Measurements from ENCODE around the gene PCGF2. TPM values are rescaled to one million over a fixed set of nuclear protein-coding genes. Genes with fewer than 3 reads are reported as not detected.

The PCGF2 gene
- polyA plus RNA-seq, 4 donors, result 7.6 to 30.2 (median 23.2) TPM

GRCh38 chr17:38745545-38745944 is 2.6 kb downstream of the PCGF2 start:
- peaks cover 7 to 68% (median 8%) of the 10 kb centered on the region in 3 donors for H3K4me1 ChIP-seq (ENCODE audit: control insufficient read depth in 3 of 3, insufficient read depth in 2 of 3, low read depth in 1 of 3, low read length in 2 of 3)

GRCh38 chr17:38743556-38744171 is 4.5 kb downstream of the PCGF2 start:
- H3K27me3 ChIP-seq (ENCODE audit: control insufficient read depth in 3 of 3, insufficient read depth in 3 of 3, low read length in 3 of 3), result peaks cover 0 to 3% (median 0%) of the 10 kb centered on the region in 3 donors
- no peaks in the 10 kb centered on the region for H3K9me3 ChIP-seq (ENCODE audit: control insufficient read depth in 2 of 2, insufficient read depth in 1 of 2, low read depth in 1 of 2, low read length in 1 of 2)
- H3K4me1 ChIP-seq (ENCODE audit: control insufficient read depth in 3 of 3, insufficient read depth in 2 of 3, low read depth in 1 of 3, low read length in 2 of 3), result peaks cover 2 to 62% (median 6%) of the 10 kb centered on the region in 3 donors
- 51 to 72% (median 67%) methylated on average over 4 of the region's 4 CpGs for WGBS, 3 donors
- peaks cover 0 to 42% (median 0%) of the 10 kb centered on the region in 3 donors for H3K36me3 ChIP-seq (ENCODE audit: control insufficient read depth in 3 of 3, insufficient read depth in 2 of 3, low read depth in 1 of 3, low read length in 3 of 3)
- DNase-seq (peak in 1 of 2 donors; percentile 36), FAIRE-seq (no peak)
- no peak overlapping the region for H3K4me3 ChIP-seq (ENCODE audit: low read depth in 1 of 3, low read length in 3 of 3)
- peak overlapping the region in 1 of 3 donors; percentile 90 for H3K27ac ChIP-seq (ENCODE audit: low read depth in 1 of 3, low read length in 2 of 3)

More at GRCh38 chr17:38745545-38745944, 2.6 kb downstream of the PCGF2 start:
- Histone ChIP-seq H3K9me3 (ENCODE audit: control insufficient read depth in 2 of 2, insufficient read depth in 1 of 2, low read depth in 1 of 2, low read length in 1 of 2) (no peaks in the 10 kb centered on the region), H3K36me3 (ENCODE audit: control insufficient read depth in 3 of 3, insufficient read depth in 2 of 3, low read depth in 1 of 3, low read length in 3 of 3) (peaks cover 0 to 26% (median 0%) of the 10 kb centered on the region in 3 donors), H3K27me3 (ENCODE audit: control insufficient read depth in 3 of 3, insufficient read depth in 3 of 3, low read length in 3 of 3) (peaks cover 0 to 3% (median 3%) of the 10 kb centered on the region in 3 donors), H3K4me3 (ENCODE audit: low read depth in 1 of 3, low read length in 3 of 3) (no peak overlapping the region), H3K27ac (ENCODE audit: low read depth in 1 of 3, low read length in 2 of 3) (no peak overlapping the region)
- DNase-seq, result no peak
- 35 to 50% (median 42%) methylated on average over 4 of the region's 4 CpGs for WGBS, 3 donors
- no peak for FAIRE-seq

GRCh38 chr17:38742411-38743308 is 5.5 kb downstream of the PCGF2 start:
- WGBS, 3 donors, result 16 to 37% (median 27%) methylated on average over 21 to 22 of the region's 22 CpGs
- no peaks in the 10 kb centered on the region for H3K9me3 ChIP-seq (ENCODE audit: control insufficient read depth in 2 of 2, insufficient read depth in 1 of 2, low read depth in 1 of 2, low read length in 1 of 2)
- H3K27ac ChIP-seq (ENCODE audit: low read depth in 1 of 3, low read length in 2 of 3), result peak overlapping the region in 2 of 3 donors; percentile 72 to 90
- peaks cover 0 to 52% (median 0%) of the 10 kb centered on the region in 3 donors for H3K36me3 ChIP-seq (ENCODE audit: control insufficient read depth in 3 of 3, insufficient read depth in 2 of 3, low read depth in 1 of 3, low read length in 3 of 3)
- DNase-seq (peak; percentile 87 to 93), FAIRE-seq (no peak)
- H3K4me1 ChIP-seq (ENCODE audit: control insufficient read depth in 3 of 3, insufficient read depth in 2 of 3, low read depth in 1 of 3, low read length in 2 of 3), result peaks cover 0 to 58% (median 6%) of the 10 kb centered on the region in 3 donors
- no peak overlapping the region for H3K4me3 ChIP-seq (ENCODE audit: low read depth in 1 of 3, low read length in 3 of 3)
- H3K27me3 ChIP-seq (ENCODE audit: control insufficient read depth in 3 of 3, insufficient read depth in 3 of 3, low read length in 3 of 3), result no peaks in the 10 kb centered on the region

GRCh38 chr17:38741921-38742410 is 6.2 kb downstream of the PCGF2 start:
- no peak overlapping the region for H3K4me3 ChIP-seq (ENCODE audit: low read depth in 1 of 3, low read length in 3 of 3)
- DNase-seq (peak; percentile 70 to 76), FAIRE-seq (no peak)
- peaks cover 0 to 56% (median 4%) of the 10 kb centered on the region in 3 donors for H3K4me1 ChIP-seq (ENCODE audit: control insufficient read depth in 3 of 3, insufficient read depth in 2 of 3, low read depth in 1 of 3, low read length in 2 of 3)
- no peaks in the 10 kb centered on the region for H3K27me3 ChIP-seq (ENCODE audit: control insufficient read depth in 3 of 3, insufficient read depth in 3 of 3, low read length in 3 of 3)
- H3K9me3 ChIP-seq (ENCODE audit: control insufficient read depth in 2 of 2, insufficient read depth in 1 of 2, low read depth in 1 of 2, low read length in 1 of 2), result no peaks in the 10 kb centered on the region
- WGBS, 3 donors, result 11 to 34% (median 31%) methylated on average over 7 of the region's 7 CpGs
- peaks cover 0 to 58% (median 0%) of the 10 kb centered on the region in 3 donors for H3K36me3 ChIP-seq (ENCODE audit: control insufficient read depth in 3 of 3, insufficient read depth in 2 of 3, low read depth in 1 of 3, low read length in 3 of 3)
- H3K27ac ChIP-seq (ENCODE audit: low read depth in 1 of 3, low read length in 2 of 3), result peak overlapping the region in 2 of 3 donors; percentile 72 to 90

GRCh38 chr17:38741461-38741860 is 6.7 kb downstream of the PCGF2 start:
- H3K27ac ChIP-seq (ENCODE audit: low read depth in 1 of 3, low read length in 2 of 3), result peak overlapping the region in 2 of 3 donors; percentile 72 to 90
- WGBS, 3 donors, result 59 to 70% (median 64%) methylated on average over 5 of the region's 5 CpGs
- H3K36me3 ChIP-seq (ENCODE audit: control insufficient read depth in 3 of 3, insufficient read depth in 2 of 3, low read depth in 1 of 3, low read length in 3 of 3), result peaks cover 0 to 61% (median 0%) of the 10 kb centered on the region in 3 donors
- no peaks in the 10 kb centered on the region for H3K9me3 ChIP-seq (ENCODE audit: control insufficient read depth in 2 of 2, insufficient read depth in 1 of 2, low read depth in 1 of 2, low read length in 1 of 2)
- DNase-seq (no peak), FAIRE-seq (no peak)
- no peaks in the 10 kb centered on the region for H3K27me3 ChIP-seq (ENCODE audit: control insufficient read depth in 3 of 3, insufficient read depth in 3 of 3, low read length in 3 of 3)
- no peak overlapping the region for H3K4me3 ChIP-seq (ENCODE audit: low read depth in 1 of 3, low read length in 3 of 3)
- peaks cover 0 to 51% (median 4%) of the 10 kb centered on the region in 3 donors for H3K4me1 ChIP-seq (ENCODE audit: control insufficient read depth in 3 of 3, insufficient read depth in 2 of 3, low read depth in 1 of 3, low read length in 2 of 3)

- no peak for DNase-seq
- no peak for FAIRE-seq
- Histone ChIP-seq H3K4me3 (ENCODE audit: low read depth in 1 of 3, low read length in 3 of 3) (no peak overlapping the region), H3K9me3 (ENCODE audit: control insufficient read depth in 2 of 2, insufficient read depth in 1 of 2, low read depth in 1 of 2, low read length in 1 of 2) (no peaks in the 10 kb centered on the region), H3K36me3 (ENCODE audit: control insufficient read depth in 3 of 3, insufficient read depth in 2 of 3, low read depth in 1 of 3, low read length in 3 of 3) (peaks cover 0 to 65% (median 0%) of the 10 kb centered on the region in 3 donors), H3K4me1 (ENCODE audit: control insufficient read depth in 3 of 3, insufficient read depth in 2 of 3, low read depth in 1 of 3, low read length in 2 of 3) (peaks cover 0 to 45% (median 4%) of the 10 kb centered on the region in 3 donors), H3K27ac (ENCODE audit: low read depth in 1 of 3, low read length in 2 of 3) (peak overlapping the region in 1 of 3 donors; percentile 7), H3K27me3 (ENCODE audit: control insufficient read depth in 3 of 3, insufficient read depth in 3 of 3, low read length in 3 of 3) (no peaks in the 10 kb centered on the region)
- WGBS, 3 donors, result 69 to 84% (median 72%) methylated on average over 4 of the region's 4 CpGs
These were observed 7.3 kb downstream of the PCGF2 start for GRCh38 chr17:38740806-38741205.

- Histone ChIP-seq H3K36me3 (ENCODE audit: control insufficient read depth in 3 of 3, insufficient read depth in 2 of 3, low read depth in 1 of 3, low read length in 3 of 3) (peaks cover 0 to 67% (median 0%) of the 10 kb centered on the region in 3 donors), H3K4me3 (ENCODE audit: low read depth in 1 of 3, low read length in 3 of 3) (no peak overlapping the region), H3K27me3 (ENCODE audit: control insufficient read depth in 3 of 3, insufficient read depth in 3 of 3, low read length in 3 of 3) (no peaks in the 10 kb centered on the region), H3K4me1 (ENCODE audit: control insufficient read depth in 3 of 3, insufficient read depth in 2 of 3, low read depth in 1 of 3, low read length in 2 of 3) (peaks cover 0 to 44% (median 4%) of the 10 kb centered on the region in 3 donors), H3K27ac (ENCODE audit: low read depth in 1 of 3, low read length in 2 of 3) (no peak overlapping the region), H3K9me3 (ENCODE audit: control insufficient read depth in 2 of 2, insufficient read depth in 1 of 2, low read depth in 1 of 2, low read length in 1 of 2) (no peaks in the 10 kb centered on the region)
- FAIRE-seq (no peak), DNase-seq (no peak)
- 71 to 90% (median 73%) methylated on average over 19 of the region's 19 CpGs for WGBS, 3 donors
These were observed 8.1 kb downstream of the PCGF2 start for GRCh38 chr17:38740044-38740443.

GRCh38 chr17:38739305-38739704 is 8.8 kb downstream of the PCGF2 start:
- Histone ChIP-seq H3K27me3 (ENCODE audit: control insufficient read depth in 3 of 3, insufficient read depth in 3 of 3, low read length in 3 of 3) (no peaks in the 10 kb centered on the region), H3K4me3 (ENCODE audit: low read depth in 1 of 3, low read length in 3 of 3) (no peak overlapping the region), H3K9me3 (ENCODE audit: control insufficient read depth in 2 of 2, insufficient read depth in 1 of 2, low read depth in 1 of 2, low read length in 1 of 2) (no peaks in the 10 kb centered on the region), H3K27ac (ENCODE audit: low read depth in 1 of 3, low read length in 2 of 3) (no peak overlapping the region), H3K4me1 (ENCODE audit: control insufficient read depth in 3 of 3, insufficient read depth in 2 of 3, low read depth in 1 of 3, low read length in 2 of 3) (peaks cover 0 to 51% (median 4%) of the 10 kb centered on the region in 3 donors), H3K36me3 (ENCODE audit: control insufficient read depth in 3 of 3, insufficient read depth in 2 of 3, low read depth in 1 of 3, low read length in 3 of 3) (peaks cover 0 to 68% (median 2%) of the 10 kb centered on the region in 3 donors)
- DNase-seq (peak in 1 of 2 donors; percentile 71), FAIRE-seq (no peak)
- WGBS, 3 donors, result 5 to 63% (median 39%) methylated on average over 14 of the region's 14 CpGs
